Non-pigmented ciliary epithelial cell (primary cell): Measurements from ENCODE around the gene PDCD11.

ENCODE experiments used
- DNase-seq: peaks from one replicate; pipeline ENCODE4 v3.0.0-alpha.2; 2010; ENCODE audit warnings: low read depth

PDCD11 gene

GRCh38 chr10:103451091-103451813 lies 54.8 kb downstream of the PDCD11 start:
- DNase-seq, result no peak

- no peak for DNase-seq
Measured at GRCh38 chr10:103451831-103452505, 55.5 kb downstream of the PDCD11 start, which contains the start of gene CALHM2. TSS of gene CALHM2 (minus strand) at chr10:103452370. CDS start at chr10:103449941, 2,429 bp downstream.

- no peak for DNase-seq
Measured at GRCh38 chr10:103452506-103453230, 56.2 kb downstream of the PDCD11 start.

GRCh38 chr10:103454026-103454425 lies 57.6 kb downstream of the PDCD11 start:
- no peak for DNase-seq

- DNase-seq, result no peak
Measured at GRCh38 chr10:103455235-103455634, 58.8 kb downstream of the PDCD11 start.

- no peak for DNase-seq
Measured at GRCh38 chr10:103456074-103456660, 59.7 kb downstream of the PDCD11 start.

- DNase-seq, result no peak
Measured at GRCh38 chr10:103457176-103457712, 60.8 kb downstream of the PDCD11 start.

- no peak for DNase-seq
Measured at GRCh38 chr10:103457896-103458583, 61.6 kb downstream of the PDCD11 start.

GRCh38 chr10:103458720-103459119 lies 62.3 kb downstream of the PDCD11 start, which contains the start of gene CALHM1:
TSS of gene CALHM1 (minus strand) at chr10:103458900. CDS start at chr10:103458751, 149 bp downstream.
- no peak for DNase-seq

GRCh38 chr10:103459615-103460014 lies 63.2 kb downstream of the PDCD11 start:
- no peak for DNase-seq

GRCh38 chr10:103463499-103463898 lies 67.1 kb downstream of the PDCD11 start:
- no peak for DNase-seq

- DNase-seq, result no peak
Measured at GRCh38 chr10:103465411-103466179, 69.2 kb downstream of the PDCD11 start.

GRCh38 chr10:103466734-103467133 lies 70.3 kb downstream of the PDCD11 start:
- DNase-seq, result no peak

- no peak for DNase-seq
Measured at GRCh38 chr10:103467406-103467805, 71.0 kb downstream of the PDCD11 start.

- DNase-seq, result no peak
Measured at GRCh38 chr10:103469201-103469600, 72.8 kb downstream of the PDCD11 start.

GRCh38 chr10:103470761-103471653 lies 74.6 kb downstream of the PDCD11 start:
- no peak for DNase-seq

- DNase-seq, result no peak
Measured at GRCh38 chr10:103472005-103472404, 75.6 kb downstream of the PDCD11 start.

GRCh38 chr10:103473261-103473671 lies 76.8 kb downstream of the PDCD11 start:
- DNase-seq, result no peak

- no peak for DNase-seq
Measured at GRCh38 chr10:103474077-103474476, 77.7 kb downstream of the PDCD11 start.

GRCh38 chr10:103475437-103475836 lies 79.0 kb downstream of the PDCD11 start:
- no peak for DNase-seq
